Measurements from ENCODE around the gene MTHFD2L. TPM values are rescaled to one million over a fixed set of nuclear protein-coding genes. Genes with fewer than 3 reads are reported as not detected.

The MTHFD2L gene
- total RNA-seq, 1 donor from 2014 or later = 15.5 TPM

- no peak for DNase-seq (ENCODE audit: extremely low spot score in 2 of 2)
- no peak overlapping the region for H3K27ac ChIP-seq
Observed at GRCh38 chr4:74166135-74166534, 8.2 kb downstream of the MTHFD2L start.

DNA sequence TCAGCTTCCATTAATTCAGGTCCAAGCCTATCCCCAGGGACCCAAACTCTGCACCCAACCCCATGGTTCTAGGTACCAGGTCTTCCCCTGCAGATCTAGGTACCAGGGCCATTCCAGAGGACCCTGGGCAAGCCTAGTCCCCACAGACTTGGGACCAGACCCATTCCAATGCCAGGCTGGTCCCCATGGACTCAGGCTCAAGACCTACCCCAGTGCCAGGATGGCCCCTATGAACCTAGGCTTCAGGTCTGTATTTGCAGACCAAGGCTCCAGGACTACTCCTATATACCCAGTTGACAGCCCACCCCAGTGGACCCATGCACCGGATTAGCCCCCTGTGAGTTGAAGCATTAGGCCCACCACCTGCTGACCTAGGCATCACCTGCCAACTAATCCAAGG lies 8.9 kb downstream of the MTHFD2L start:
- DNase-seq (ENCODE audit: extremely low spot score in 2 of 2) = no peak
- TF ChIP-seq CTCF (IDR thresholded peaks at IDR 0.05) (no peak), POLR2A (IDR thresholded peaks at IDR 0.05) (no peak), POLR2AphosphoS5 (IDR thresholded peaks at IDR 0.05; ENCODE audit: insufficient read depth in 1 of 2, low read depth in 1 of 2) (no peak)
- Histone ChIP-seq H3K27me3 (no peaks in the 10 kb centered on the region), H3K4me3 (no peak overlapping the region), H3K9me3 (no peaks in the 10 kb centered on the region), H3K4me1 (peaks cover 10% of the 10 kb centered on the region), H3K36me3 (no peaks in the 10 kb centered on the region), H3K27ac (no peak overlapping the region)
- intact Hi-C loops (cut with DNase I) = no loop called here

More at GRCh38 chr4:74166135-74166534, 8.2 kb downstream of the MTHFD2L start:
- H3K4me1 ChIP-seq = peaks cover 14% of the 10 kb centered on the region
- H3K27me3 ChIP-seq = no peaks in the 10 kb centered on the region
- H3K36me3 ChIP-seq = no peaks in the 10 kb centered on the region
- H3K9me3 ChIP-seq = no peaks in the 10 kb centered on the region
- H3K4me3 ChIP-seq = no peak overlapping the region
- TF ChIP-seq CTCF (IDR thresholded peaks at IDR 0.05) = no peak
- no peak for TF ChIP-seq POLR2A (IDR thresholded peaks at IDR 0.05)
- no peak for TF ChIP-seq POLR2AphosphoS5 (IDR thresholded peaks at IDR 0.05; ENCODE audit: insufficient read depth in 1 of 2, low read depth in 1 of 2)
- intact Hi-C loops (cut with DNase I) = no loop called here

GRCh38 chr4:74167585-74167984 lies 9.7 kb downstream of the MTHFD2L start:
- H3K4me3 ChIP-seq = no peak overlapping the region
- H3K27ac ChIP-seq = no peak overlapping the region
- TF ChIP-seq CTCF (IDR thresholded peaks at IDR 0.05) (no peak), POLR2AphosphoS5 (IDR thresholded peaks at IDR 0.05; ENCODE audit: insufficient read depth in 1 of 2, low read depth in 1 of 2) (no peak), POLR2A (IDR thresholded peaks at IDR 0.05) (no peak)
- no peaks in the 10 kb centered on the region for H3K27me3 ChIP-seq
- peaks cover 2% of the 10 kb centered on the region for H3K4me1 ChIP-seq
- no peaks in the 10 kb centered on the region for H3K36me3 ChIP-seq
- DNase-seq (ENCODE audit: extremely low spot score in 2 of 2) = no peak
- intact Hi-C loops (cut with DNase I) = no loop called here
- no peaks in the 10 kb centered on the region for H3K9me3 ChIP-seq

DNA sequence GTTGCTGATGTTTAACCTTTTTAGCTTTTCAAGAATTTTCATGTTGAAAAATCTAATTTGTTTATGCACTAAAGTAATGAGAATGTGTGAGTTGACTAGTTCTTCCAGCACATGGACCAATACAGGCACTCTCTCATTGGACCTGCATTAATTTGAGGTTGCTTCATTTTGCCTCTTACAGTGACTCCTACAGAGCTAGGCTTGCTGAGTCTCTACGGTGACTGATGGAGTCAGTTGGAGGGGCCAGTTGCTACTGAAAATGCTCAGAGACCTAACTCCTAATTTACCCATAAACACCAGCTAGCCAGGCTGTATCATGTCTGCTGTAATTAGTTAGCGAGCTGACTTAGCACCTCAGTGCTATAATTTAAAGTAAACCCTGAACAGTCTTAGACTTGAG lies 10.9 kb downstream of the MTHFD2L start:
- intact Hi-C loops (cut with DNase I) = no loop called here
- Histone ChIP-seq H3K36me3 (no peaks in the 10 kb centered on the region), H3K27ac (no peak overlapping the region), H3K27me3 (no peaks in the 10 kb centered on the region), H3K4me1 (no peaks in the 10 kb centered on the region), H3K9me3 (no peaks in the 10 kb centered on the region), H3K4me3 (no peak overlapping the region)
- no peak for TF ChIP-seq POLR2A (IDR thresholded peaks at IDR 0.05)
- TF ChIP-seq CTCF (IDR thresholded peaks at IDR 0.05) = no peak
- no peak for TF ChIP-seq POLR2AphosphoS5 (IDR thresholded peaks at IDR 0.05; ENCODE audit: insufficient read depth in 1 of 2, low read depth in 1 of 2)
- DNase-seq (ENCODE audit: extremely low spot score in 2 of 2) = no peak

DNA sequence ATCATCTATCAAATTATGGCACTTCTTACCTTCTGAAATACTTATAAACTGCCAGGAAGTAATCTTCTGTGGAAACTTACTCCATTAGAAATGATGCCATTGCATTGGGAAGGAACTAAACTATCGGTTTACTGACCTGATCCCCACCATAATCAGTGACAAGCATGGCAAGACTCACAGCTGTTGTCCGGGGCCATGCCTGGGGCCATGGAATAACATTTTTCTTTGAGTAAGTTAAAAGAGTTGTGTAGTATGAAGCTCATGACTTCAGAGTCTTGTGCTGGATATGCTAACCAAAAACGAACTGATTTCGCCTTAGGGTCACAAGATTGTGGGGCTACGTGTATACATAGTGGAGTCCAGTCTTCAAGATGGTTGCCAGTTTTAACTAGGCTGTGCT lies 15.4 kb downstream of the MTHFD2L start:
- intact Hi-C loops (cut with DNase I) = no loop called here
- Histone ChIP-seq H3K4me1 (no peaks in the 10 kb centered on the region), H3K9me3 (no peaks in the 10 kb centered on the region), H3K27ac (no peak overlapping the region), H3K4me3 (no peak overlapping the region), H3K36me3 (peaks cover 0 to 4% of the 10 kb centered on the region in 2 donors), H3K27me3 (no peaks in the 10 kb centered on the region)
- DNase-seq (ENCODE audit: extremely low spot score in 2 of 2) = no peak
- TF ChIP-seq POLR2AphosphoS5 (IDR thresholded peaks at IDR 0.05; ENCODE audit: insufficient read depth in 1 of 2, low read depth in 1 of 2) (no peak), POLR2A (IDR thresholded peaks at IDR 0.05) (no peak), CTCF (IDR thresholded peaks at IDR 0.05) (no peak)
